HG03108 (cell line): ENCODE data around the gene KRT7.

Source experiments
- ATAC-seq: cut with Tn5 transposase; IDR thresholded peaks from one replicate; pipeline ENCODE4 v1.9.1; 2021; ENCODE audit warnings: moderate library complexity; ENCODE audit not compliant: unreplicated experiment

KRT7 gene

GRCh38 chr12:52211716-52212585 is 21.1 kb upstream of the KRT7 start:
- ATAC-seq: no peak

GRCh38 chr12:52212701-52213563 is 20.1 kb upstream of the KRT7 start:
- no peak for ATAC-seq

- no peak for ATAC-seq
Observed at GRCh38 chr12:52213564-52214420, 19.3 kb upstream of the KRT7 start.

GRCh38 chr12:52214421-52214802 is 18.6 kb upstream of the KRT7 start:
- ATAC-seq: no peak

GRCh38 chr12:52215587-52216031 is 17.4 kb upstream of the KRT7 start:
- no peak for ATAC-seq

- ATAC-seq: no peak
Observed at GRCh38 chr12:52216100-52216499, 16.9 kb upstream of the KRT7 start.

- no peak for ATAC-seq
Observed at GRCh38 chr12:52216807-52217206, 16.2 kb upstream of the KRT7 start.

- no peak for ATAC-seq
Observed at GRCh38 chr12:52217223-52217622, 15.8 kb upstream of the KRT7 start.

- ATAC-seq: no peak
Observed at GRCh38 chr12:52218001-52218400, 15.0 kb upstream of the KRT7 start.

- no peak for ATAC-seq
Observed at GRCh38 chr12:52220477-52220876, 12.6 kb upstream of the KRT7 start.

GRCh38 chr12:52221070-52221781 is 11.8 kb upstream of the KRT7 start:
- ATAC-seq: no peak

- ATAC-seq: peak; percentile 68
Observed at GRCh38 chr12:52221912-52222457, 11.1 kb upstream of the KRT7 start.

- ATAC-seq: no peak
Observed at GRCh38 chr12:52222692-52223091, 10.4 kb upstream of the KRT7 start.

- no peak for ATAC-seq
Observed at GRCh38 chr12:52223406-52224039, 9.5 kb upstream of the KRT7 start.

GRCh38 chr12:52224151-52224550 is 8.9 kb upstream of the KRT7 start:
- no peak for ATAC-seq

GRCh38 chr12:52225752-52226151 is 7.3 kb upstream of the KRT7 start:
- no peak for ATAC-seq

- no peak for ATAC-seq
Observed at GRCh38 chr12:52226446-52226845, 6.6 kb upstream of the KRT7 start.

GRCh38 chr12:52227606-52228166 is 5.4 kb upstream of the KRT7 start:
- ATAC-seq: no peak

GRCh38 chr12:52228366-52228765 is 4.7 kb upstream of the KRT7 start:
- no peak for ATAC-seq
